Large intestine (tissue), 3 donors: ENCODE data around the gene CAMTA1. TPM values are rescaled to one million over a fixed set of nuclear protein-coding genes. Genes with fewer than 3 reads are reported as not detected.

Experiments used
- DNase-seq, 2 donors: peaks; one replicate each; pipeline versions ENCODE4 v3.0.0 to v3.0.0-alpha.2; 2013
- H3K27ac ChIP-seq: one replicate; pipeline ENCODE4 v1.5.1; 2013; ENCODE audit warnings: low read length
- H3K27me3 ChIP-seq: 2 replicates; pipeline ENCODE4 v1.6.1; 2013; ENCODE audit warnings: low read length; ENCODE audit not compliant: control insufficient read depth, insufficient read depth
- H3K36me3 ChIP-seq: 2 replicates; pipeline ENCODE4 v1.6.1; 2013; ENCODE audit warnings: low read length; ENCODE audit not compliant: control insufficient read depth, insufficient read depth
- H3K4me1 ChIP-seq: one replicate; pipeline ENCODE4 v1.6.1; 2013; ENCODE audit warnings: low read length; ENCODE audit not compliant: control insufficient read depth, insufficient read depth
- H3K4me3 ChIP-seq: one replicate; pipeline ENCODE4 v1.5.1; 2013; ENCODE audit warnings: low read length
- H3K9me3 ChIP-seq: one replicate; pipeline ENCODE4 v1.6.1; 2013; ENCODE audit warnings: mild to moderate bottlenecking, low read depth, low read length, moderate library complexity; ENCODE audit not compliant: control insufficient read depth
- WGBS: methylation state at CpG from one replicate; pipeline ENCODE4 v1.1.5; 2013; ENCODE audit warnings: low lambda C conversion rate; ENCODE audit not compliant: insufficient coverage; 5-methylcytosine and 5-hydroxymethylcytosine counted together
- polyA plus RNA-seq: library from polyadenylated mRNA; unstranded; fragments of 120-200 nt; gene quantifications from one replicate; pipeline ENCODE4 v1.2.1, GENCODE V29; 2013

The CAMTA1 gene
- polyA plus RNA-seq, 1 donor, result 67.9 TPM

- Histone ChIP-seq H3K36me3 (no peaks in the 10 kb centered on the region), H3K27ac (no peak overlapping the region), H3K4me3 (no peak overlapping the region), H3K27me3 (no peaks in the 10 kb centered on the region), H3K4me1 (no peaks in the 10 kb centered on the region), H3K9me3 (no peaks in the 10 kb centered on the region)
- no CpG with 5 or more reads among the region's 22 CpGs for WGBS
- no peak for DNase-seq
Observed at GRCh38 chr1:7250597-7251453, 465.6 kb downstream of the CAMTA1 start.

- Histone ChIP-seq H3K27me3 (no peaks in the 10 kb centered on the region), H3K27ac (no peak overlapping the region), H3K4me3 (no peak overlapping the region), H3K36me3 (no peaks in the 10 kb centered on the region), H3K9me3 (no peaks in the 10 kb centered on the region), H3K4me1 (no peaks in the 10 kb centered on the region)
- WGBS, result no CpG with 5 or more reads among the region's 10 CpGs
- DNase-seq, result no peak
Observed at GRCh38 chr1:7251454-7251800, 466.2 kb downstream of the CAMTA1 start.

GRCh38 chr1:7252411-7253117 lies 467.3 kb downstream of the CAMTA1 start:
- H3K9me3 ChIP-seq, result no peaks in the 10 kb centered on the region
- no peak for DNase-seq
- H3K36me3 ChIP-seq, result no peaks in the 10 kb centered on the region
- no peaks in the 10 kb centered on the region for H3K4me1 ChIP-seq
- WGBS, result no CpG with 5 or more reads among the region's 12 CpGs
- H3K4me3 ChIP-seq, result no peak overlapping the region
- no peaks in the 10 kb centered on the region for H3K27me3 ChIP-seq
- no peak overlapping the region for H3K27ac ChIP-seq

- no peak overlapping the region for H3K27ac ChIP-seq
- H3K4me3 ChIP-seq, result no peak overlapping the region
- no peaks in the 10 kb centered on the region for H3K4me1 ChIP-seq
- no peaks in the 10 kb centered on the region for H3K36me3 ChIP-seq
- no peaks in the 10 kb centered on the region for H3K27me3 ChIP-seq
- no peak for DNase-seq
- no peaks in the 10 kb centered on the region for H3K9me3 ChIP-seq
- WGBS, result no CpG with 5 or more reads among the region's 4 CpGs
Observed at GRCh38 chr1:7253118-7253480, 467.8 kb downstream of the CAMTA1 start.

GRCh38 chr1:7253988-7254587 lies 468.8 kb downstream of the CAMTA1 start:
- Histone ChIP-seq H3K4me3 (no peak overlapping the region), H3K9me3 (no peaks in the 10 kb centered on the region), H3K27me3 (no peaks in the 10 kb centered on the region), H3K27ac (no peak overlapping the region), H3K4me1 (no peaks in the 10 kb centered on the region), H3K36me3 (no peaks in the 10 kb centered on the region)
- 80% methylated on average over 1 of the region's 11 CpGs for WGBS
- DNase-seq, result no peak

- WGBS, result 81% methylated on average over 6 of the region's 13 CpGs
- H3K36me3 ChIP-seq, result no peaks in the 10 kb centered on the region
- no peak for DNase-seq
- H3K4me3 ChIP-seq, result no peak overlapping the region
- H3K27me3 ChIP-seq, result no peaks in the 10 kb centered on the region
- no peak overlapping the region for H3K27ac ChIP-seq
- no peaks in the 10 kb centered on the region for H3K9me3 ChIP-seq
- H3K4me1 ChIP-seq, result no peaks in the 10 kb centered on the region
Observed at GRCh38 chr1:7255303-7256058, 470.2 kb downstream of the CAMTA1 start.

- Histone ChIP-seq H3K36me3 (no peaks in the 10 kb centered on the region), H3K4me3 (no peak overlapping the region), H3K27me3 (no peaks in the 10 kb centered on the region), H3K9me3 (no peaks in the 10 kb centered on the region), H3K4me1 (no peaks in the 10 kb centered on the region), H3K27ac (no peak overlapping the region)
- WGBS, result no CpG with 5 or more reads among the region's 7 CpGs
- DNase-seq, result no peak
Observed at GRCh38 chr1:7256526-7256925, 471.3 kb downstream of the CAMTA1 start.

- H3K4me1 ChIP-seq, result no peaks in the 10 kb centered on the region
- no peak for DNase-seq
- 100% methylated on average over 1 of the region's 10 CpGs for WGBS
- H3K27ac ChIP-seq, result no peak overlapping the region
- H3K4me3 ChIP-seq, result no peak overlapping the region
- no peaks in the 10 kb centered on the region for H3K27me3 ChIP-seq
- H3K36me3 ChIP-seq, result no peaks in the 10 kb centered on the region
- H3K9me3 ChIP-seq, result no peaks in the 10 kb centered on the region
Observed at GRCh38 chr1:7257225-7257624, 472.0 kb downstream of the CAMTA1 start.

- Histone ChIP-seq H3K27ac (no peak overlapping the region), H3K36me3 (no peaks in the 10 kb centered on the region), H3K9me3 (no peaks in the 10 kb centered on the region), H3K4me1 (no peaks in the 10 kb centered on the region), H3K4me3 (no peak overlapping the region), H3K27me3 (no peaks in the 10 kb centered on the region)
- no peak for DNase-seq
- 100% methylated on average over 1 of the region's 19 CpGs for WGBS
Observed at GRCh38 chr1:7258589-7259135, 473.4 kb downstream of the CAMTA1 start.

- Histone ChIP-seq H3K9me3 (no peaks in the 10 kb centered on the region), H3K36me3 (no peaks in the 10 kb centered on the region), H3K27me3 (no peaks in the 10 kb centered on the region), H3K4me1 (no peaks in the 10 kb centered on the region), H3K4me3 (no peak overlapping the region), H3K27ac (no peak overlapping the region)
- WGBS, result 100% methylated on average over 1 of the region's 5 CpGs
- DNase-seq, result no peak
Observed at GRCh38 chr1:7259955-7260354, 474.7 kb downstream of the CAMTA1 start.
